DOHH2 (cell line): ENCODE results near the gene PPM1A.

ENCODE experiments used
- H3F3A ChIP-seq: fragments of 200-600 bp; sonication (generic), shearing (Covaris generic); 2 replicates; pipeline ENCODE4 v1.6.0; 2016; ENCODE audit warnings: antibody characterized with exemption, mild to moderate bottlenecking; ENCODE audit not compliant: control insufficient read depth, insufficient read depth
- H3K27ac ChIP-seq: fragments of 200-600 bp; sonication (generic); 2 replicates; pipeline ENCODE4 v1.5.1; 2014; ENCODE audit warnings: low read depth, mild to moderate bottlenecking, low read length, moderate library complexity
- H3K27me3 ChIP-seq: fragments of 200-600 bp; sonication (generic); 2 replicates; pipeline ENCODE4 v1.6.1; 2014; ENCODE audit warnings: mild to moderate bottlenecking, low read length, mixed read lengths; ENCODE audit not compliant: control insufficient read depth
- H3K36me3 ChIP-seq: fragments of 200-600 bp; sonication (generic); 2 replicates; pipeline ENCODE4 v1.6.1; 2014; ENCODE audit warnings: mild to moderate bottlenecking, low read length, moderate library complexity, mixed read lengths; ENCODE audit not compliant: control insufficient read depth
- H3K4me1 ChIP-seq: fragments of 200-600 bp; sonication (generic); 2 replicates; pipeline ENCODE4 v1.6.1; 2014; ENCODE audit warnings: mild to moderate bottlenecking, low read length, mixed read lengths; ENCODE audit not compliant: control insufficient read depth
- H3K4me2 ChIP-seq: fragments of 200-600 bp; sonication (generic); 2 replicates; pipeline ENCODE4 v1.6.0; 2014; ENCODE audit warnings: mild to moderate bottlenecking, low read length, moderate library complexity
- H3K4me3 ChIP-seq: fragments of 200-600 bp; sonication (generic); 2 replicates; pipeline ENCODE4 v1.5.1; 2014; ENCODE audit warnings: mild to moderate bottlenecking, low read length, mixed read lengths
- H3K79me2 ChIP-seq: fragments of 200-600 bp; sonication (generic); 2 replicates; pipeline ENCODE4 v1.6.1; 2014; ENCODE audit warnings: mild to moderate bottlenecking, low read length, mixed read lengths; ENCODE audit not compliant: control insufficient read depth
- H3K9me2 ChIP-seq: fragments of 200-600 bp; sonication (generic); replicated peaks from 2 replicates; pipeline ENCODE4 v1.6.1; 2014; ENCODE audit warnings: mild to moderate bottlenecking, low read length, mixed read lengths; ENCODE audit not compliant: control insufficient read depth
- H3K9me3 ChIP-seq: fragments of 200-600 bp; sonication (generic); 2 replicates; pipeline ENCODE4 v1.6.1; 2014; ENCODE audit warnings: antibody characterized with exemption, low read length, mixed read lengths; ENCODE audit not compliant: control insufficient read depth, insufficient read depth
- H4K20me1 ChIP-seq: fragments of 200-600 bp; sonication (generic); 2 replicates; pipeline ENCODE4 v1.6.0; 2014; ENCODE audit warnings: low read depth, mild to moderate bottlenecking, antibody characterized with exemption, low read length, moderate library complexity; ENCODE audit not compliant: control insufficient read depth, insufficient read depth
- CTCF ChIP-seq: fragments of 200-600 bp; sonication (generic); IDR thresholded peaks from one replicate; pipeline ENCODE4 v1.5.1; 2014; ENCODE audit warnings: antibody characterized with exemption, mild to moderate bottlenecking, low read depth, low read length; ENCODE audit not compliant: poor library complexity, severe bottlenecking
- EZH2phosphoT487 ChIP-seq: fragments of 200-600 bp; sonication (generic); IDR thresholded peaks from 2 replicates; pipeline ENCODE4 v1.6.1; 2017; ENCODE audit warnings: borderline replicate concordance, mild to moderate bottlenecking, antibody characterized with exemption, low read length, moderate library complexity, mixed read lengths

PPM1A gene

GRCh38 chr14:60275932-60276331 lies 26.9 kb downstream of the PPM1A start:
- Histone ChIP-seq H3K27me3 (no peaks in the 10 kb centered on the region), H3K4me1 (peaks cover 60% of the 10 kb centered on the region), H4K20me1 (no peaks in the 10 kb centered on the region), H3K4me3 (no peak overlapping the region), H3K79me2 (peaks cover 100% of the 10 kb centered on the region), H3F3A (peaks cover 9% of the 10 kb centered on the region; the same call in 1 of the 2 replicates), H3K9me2 (no peaks in the 10 kb centered on the region), H3K9me3 (no peaks in the 10 kb centered on the region), H3K27ac (no peak overlapping the region), H3K36me3 (peaks cover 44% of the 10 kb centered on the region), H3K4me2 (no peak overlapping the region)
- TF ChIP-seq CTCF (no peak), EZH2phosphoT487 (no peak)

DNA sequence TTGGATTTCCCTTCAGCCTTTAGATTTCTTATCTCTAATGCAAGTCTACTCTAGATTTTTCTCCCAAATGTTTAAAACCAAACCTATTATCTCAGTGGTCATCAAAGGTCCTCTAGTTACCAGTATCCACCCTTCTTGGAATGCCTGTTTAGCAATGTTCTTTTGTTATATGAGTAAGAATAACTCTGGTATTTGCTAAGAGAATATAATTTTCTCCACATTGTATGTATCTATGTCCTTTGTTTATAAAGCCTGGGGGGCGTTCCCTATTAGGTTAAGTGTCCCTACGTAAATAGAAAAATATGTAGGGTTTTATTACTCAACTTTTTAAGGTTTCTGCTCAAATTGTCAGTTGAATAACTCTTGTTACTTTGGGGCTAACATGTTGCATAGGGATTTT lies 27.3 kb downstream of the PPM1A start:
- no peaks in the 10 kb centered on the region for H4K20me1 ChIP-seq
- TF ChIP-seq EZH2phosphoT487 (no peak), CTCF (no peak)
- no peaks in the 10 kb centered on the region for H3K27me3 ChIP-seq
- no peak overlapping the region for H3K27ac ChIP-seq
- peaks cover 60% of the 10 kb centered on the region for H3K4me1 ChIP-seq
- H3K9me3 ChIP-seq, result no peaks in the 10 kb centered on the region
- H3K4me3 ChIP-seq, result no peak overlapping the region
- peaks cover 100% of the 10 kb centered on the region for H3K79me2 ChIP-seq
- H3K9me2 ChIP-seq, result no peaks in the 10 kb centered on the region
- no peak overlapping the region for H3K4me2 ChIP-seq
- H3K36me3 ChIP-seq, result peaks cover 42% of the 10 kb centered on the region
- H3F3A ChIP-seq, result peaks cover 9% of the 10 kb centered on the region; the same call in 1 of the 2 replicates

DNA sequence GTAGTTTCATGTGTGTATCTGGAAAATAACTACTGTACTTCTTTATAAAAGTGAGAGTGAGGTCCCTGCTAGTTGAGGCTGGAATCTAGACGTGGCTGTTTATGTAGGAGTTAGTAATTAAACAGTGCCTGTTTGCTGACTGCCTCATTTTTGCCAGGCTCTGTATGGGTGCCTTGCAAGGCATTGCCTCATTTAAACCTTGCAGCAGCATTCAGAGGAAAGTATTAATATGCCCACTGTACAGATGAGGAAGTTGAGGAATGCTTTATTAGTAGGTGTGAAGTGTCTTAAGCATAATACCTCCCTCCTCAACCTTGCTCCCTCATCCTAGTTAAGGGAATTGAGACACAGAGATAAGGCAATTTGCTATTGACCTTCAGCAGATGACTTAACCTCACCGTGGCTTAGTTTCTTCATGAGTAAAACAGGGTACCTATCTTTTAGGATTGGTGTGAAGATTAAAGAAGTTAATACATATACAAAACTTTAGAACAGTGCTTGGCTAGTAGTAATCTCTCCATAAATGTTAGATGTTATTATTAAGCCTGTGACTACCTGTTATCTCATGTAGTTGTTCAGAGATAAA lies 28.7 kb downstream of the PPM1A start:
- no peaks in the 10 kb centered on the region for H4K20me1 ChIP-seq
- peaks cover 98% of the 10 kb centered on the region for H3K79me2 ChIP-seq
- TF ChIP-seq CTCF (no peak), EZH2phosphoT487 (no peak)
- peaks cover 46% of the 10 kb centered on the region for H3K36me3 ChIP-seq
- no peaks in the 10 kb centered on the region for H3K9me3 ChIP-seq
- H3F3A ChIP-seq, result peaks cover 7% of the 10 kb centered on the region; the same call in 1 of the 2 replicates
- H3K4me2 ChIP-seq, result no peak overlapping the region
- H3K4me3 ChIP-seq, result no peak overlapping the region
- peaks cover 49% of the 10 kb centered on the region for H3K4me1 ChIP-seq
- H3K27ac ChIP-seq, result no peak overlapping the region
- H3K9me2 ChIP-seq, result no peaks in the 10 kb centered on the region
- H3K27me3 ChIP-seq, result no peaks in the 10 kb centered on the region
